K562 (cell line): ENCODE measurements around the gene OR52W1. TPM values are rescaled to one million over a fixed set of nuclear protein-coding genes. Genes with fewer than 3 reads are reported as not detected.

Experiments used
- ADNP ChIP-seq: fragments of 200-800 bp; sonication (Bioruptor generic); IDR thresholded peaks from 2 replicates; pipeline ENCODE4 v1.6.1; 2016; ENCODE audit warnings: missing genetic modification characterization, missing compliant biosample characterization
- BRD9 ChIP-seq: fragments of 450-650 bp; IDR thresholded peaks from 2 replicates; pipeline ENCODE4 v1.6.1; 2018; ENCODE audit warnings: low read depth; ENCODE audit not compliant: partially characterized antibody
- ELK1 ChIP-seq: sonication (generic); formaldehyde crosslinking; IDR thresholded peaks from 2 replicates; pipeline ENCODE4 v1.8.1; 2022; ENCODE audit warnings: missing genetic modification reagents
- HMGXB4 ChIP-seq: sonication (generic); formaldehyde crosslinking; IDR thresholded peaks from 2 replicates; pipeline ENCODE4 v1.8.1; 2023; ENCODE audit warnings: mild to moderate bottlenecking, missing genetic modification reagents
- MITF ChIP-seq: IDR thresholded peaks from 2 replicates; pipeline ENCODE4 v1.6.1; 2014; ENCODE audit warnings: antibody characterized with exemption
- MLLT1 ChIP-seq, 2 experiments: fragments of 450-650 bp; IDR thresholded peaks; 2 replicates each; pipeline ENCODE4 v1.6.1; 2016
- NR2C1 ChIP-seq, 2 experiments: fragments of 450-650 bp; IDR thresholded peaks; 2 replicates each; pipeline ENCODE4 v1.6.1; 2017; ENCODE audit warnings: mild to moderate bottlenecking in 2 of 2, antibody characterized with exemption in 1 of 2, inconsistent platforms in 1 of 2, missing compliant biosample characterization in 1 of 2, missing genetic modification characterization in 1 of 2
- SREBF2 ChIP-seq: sonication (generic); formaldehyde crosslinking; IDR thresholded peaks from 2 replicates; pipeline ENCODE4 v1.4.0; 2020; ENCODE audit warnings: mild to moderate bottlenecking, missing genetic modification reagents
- STAG1 ChIP-seq: sonication (generic); formaldehyde crosslinking; IDR thresholded peaks from 2 replicates; pipeline ENCODE4 v1.5.0; 2020; ENCODE audit warnings: missing genetic modification reagents, borderline replicate concordance
- TAF1 ChIP-seq: IDR thresholded peaks from 2 replicates; pipeline ENCODE4 v1.6.1; 2011; ENCODE audit warnings: mild to moderate bottlenecking, low read length, moderate library complexity; ENCODE audit not compliant: insufficient read depth, control insufficient read depth, severe bottlenecking; ENCODE audit errors: extremely low read depth
- USF2 ChIP-seq: sonication (generic); formaldehyde crosslinking; IDR thresholded peaks from 2 replicates; pipeline ENCODE4 v1.5.0; 2020; ENCODE audit warnings: missing genetic modification reagents
- XRCC5 ChIP-seq: fragments of 200-400 bp; formaldehyde crosslinking; IDR thresholded peaks from 2 replicates; pipeline ENCODE4 v1.6.1; 2017; ENCODE audit warnings: low read depth, mild to moderate bottlenecking, low read length
- ZBTB11 ChIP-seq, 3 experiments: fragments of 200-800 bp in 1 of 3; fragments of 250-450 bp in 1 of 3; fragments of 450-650 bp in 1 of 3; sonication (Bioruptor Pico) in 1 of 3; sonication (Bioruptor generic) in 1 of 3; formaldehyde crosslinking in 1 of 3; IDR thresholded peaks; 2 replicates each; pipeline versions ENCODE4 v1.6.1 to v1.8.0; 2016 to 2022; ENCODE audit warnings: mild to moderate bottlenecking in 2 of 3, missing genetic modification characterization in 2 of 3, missing compliant biosample characterization in 1 of 3, moderate library complexity in 1 of 3
- ZFP30 ChIP-seq: fragments of 250-450 bp; sonication (Bioruptor Pico); IDR thresholded peaks from 2 replicates; pipeline ENCODE4 v1.8.0; 2022; ENCODE audit warnings: moderate library complexity, mild to moderate bottlenecking, inconsistent platforms, borderline replicate concordance
- ZNF282 ChIP-seq: sonication (generic); formaldehyde crosslinking; IDR thresholded peaks from 2 replicates; pipeline ENCODE4 v1.8.1; 2023; ENCODE audit warnings: missing genetic modification reagents
- ZNF561 ChIP-seq: fragments of 450-650 bp; formaldehyde crosslinking; conservative IDR thresholded peaks from 2 replicates; pipeline ENCODE4 v1.4.0; 2020; ENCODE audit warnings: mild to moderate bottlenecking, moderate library complexity
- polyA plus RNA-seq, 8 experiments: library from polyadenylated mRNA; depleted of rRNA in 4 of 8; stranded (reverse) in 5 of 8; unstranded in 3 of 8; fragments of >200 nt; fragmentation: Nextera tagmentation in 2 of 8; fragmentation: Illumina TruSeq in 1 of 8; extraction: Ambion mirVana in 2 of 8; extraction: Trizol in 1 of 8; gene quantifications; 2 replicates each; pipeline versions ENCODE4 v1.2.1 to v1.2.3, GENCODE V29; 2011 to 2014; ENCODE audit warnings: inconsistent platforms in 1 of 8, missing spikeins in 1 of 8
- total RNA-seq, 7 experiments: library from RNA; depleted of rRNA in 6 of 7; stranded (reverse); fragments of >200 nt in 6 of 7; fragmentation: Illumina TruSeq in 2 of 7; extraction: Trizol in 2 of 7; gene quantifications; 2 replicates each; pipeline versions ENCODE4 v1.2.1 to v1.2.3, GENCODE V29; 2011 to 2021; ENCODE audit warnings: low replicate concordance in 1 of 7

OR52W1 gene
- total and polyA plus RNA-seq, 9 of the 15 experiments (the other 6 are each of a cell fraction or from before 2014, with no cell fraction given), result not detected

GRCh38 chr11:6234387-6235107 lies 35.5 kb downstream of the OR52W1 start, which contains the start of gene FHIP1B (continued):
- TF ChIP-seq HMGXB4 (CRISPR knock-in tag) (no peak), SREBF2 (no peak), ZBTB11 (CRISPR knock-in tag; IDR thresholded peaks at IDR 0.05) (no peak), ZNF561 (CRISPR knock-in tag) (no peak), STAG1 (CRISPR knock-in tag) (no peak), BRD9 (no peak), NR2C1 (IDR thresholded peaks at IDR 0.05) (no peak), NR2C1 (tag; IDR thresholded peaks at IDR 0.05) (no peak), ZNF282 (CRISPR knock-in tag) (no peak), MLLT1 (IDR thresholded peaks at IDR 0.05) (peak in 1 of 2 experiments; percentile 75; a peak in 2 of 4 replicates), USF2 (CRISPR knock-in tag) (no peak), MITF (no peak), TAF1 (peak; percentile 75), XRCC5 (no peak), ZFP30 (no peak), ADNP (tag) (no peak), ELK1 (CRISPR knock-in tag) (no peak)
